ENCODE results near the gene PTPRT. TPM values are rescaled to one million over a fixed set of nuclear protein-coding genes. Genes with fewer than 3 reads are reported as not detected.

PTPRT gene
- total and polyA plus RNA-seq, 2 donors (not counting 1 experiment from before 2014, with no cell fraction given), result not detected

DNA sequence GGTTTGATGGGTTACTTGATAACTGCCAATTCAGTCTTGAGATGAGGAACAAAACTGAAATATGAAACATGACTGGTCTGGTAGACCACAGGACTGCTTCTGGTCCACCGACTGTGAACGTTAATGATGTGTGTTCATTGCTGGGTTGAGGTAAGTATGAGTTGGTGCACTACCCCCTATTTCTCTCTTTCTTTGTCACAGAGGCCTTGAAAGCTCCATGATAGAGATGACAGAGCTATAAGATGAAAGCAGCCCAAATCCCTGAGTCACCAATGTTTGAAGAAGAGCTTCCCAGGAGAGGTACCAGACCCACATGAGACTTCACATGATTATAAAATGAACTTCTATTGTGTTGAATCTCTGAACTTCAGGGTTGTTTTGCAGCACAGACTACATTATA, 555.5 kb downstream of the PTPRT start:
- Histone ChIP-seq H4K20me1 (ENCODE audit: control insufficient read depth, extremely low read depth, insufficient read depth, low read length) (no peaks in the 10 kb centered on the region), H3K4me2 (ENCODE audit: extremely low read depth, insufficient read depth, low read length) (no peak overlapping the region), H3K4me1 (ENCODE audit: control insufficient read depth, extremely low read depth, insufficient read depth, low read length) (no peaks in the 10 kb centered on the region), H3K9ac (ENCODE audit: insufficient read depth, low read length) (no peak overlapping the region), H3K27me3 (ENCODE audit: control insufficient read depth, insufficient read depth, low read length) (no peaks in the 10 kb centered on the region), H2AFZ (ENCODE audit: low read length) (no peak overlapping the region), H3K4me3 (replicated peaks in 1 of 4; ENCODE audit: control extremely low read depth in 1 of 4, insufficient read depth in 1 of 4, low read depth in 3 of 4, low read length in 4 of 4) (no peak overlapping the region), H3K79me2 (ENCODE audit: control insufficient read depth, insufficient read depth, low read length) (no peaks in the 10 kb centered on the region), H3K27ac (ENCODE audit: insufficient read depth, low read length) (no peak overlapping the region), H3K9me3 (ENCODE audit: control insufficient read depth, insufficient read depth, low read depth, low read length) (no peaks in the 10 kb centered on the region), H3K36me3 (ENCODE audit: control insufficient read depth, insufficient read depth, low read length) (no peaks in the 10 kb centered on the region)
- DNase-seq (ENCODE audit: low read depth in 2 of 2), result no peak
- TF ChIP-seq EZH2 (IDR thresholded peaks at IDR 0.05; ENCODE audit: low read length, missing control alignments) (no peak), CTCF (conservative IDR thresholded peaks at IDR 0.05 in 1 of 2, IDR thresholded peaks at IDR 0.05 in 1 of 2; ENCODE audit: low read depth in 1 of 2, low read length in 2 of 2) (no peak)

- Histone ChIP-seq H3K9me3 (ENCODE audit: control insufficient read depth, insufficient read depth, low read depth, low read length) (no peaks in the 10 kb centered on the region), H3K79me2 (ENCODE audit: control insufficient read depth, insufficient read depth, low read length) (no peaks in the 10 kb centered on the region), H3K27me3 (ENCODE audit: control insufficient read depth, insufficient read depth, low read length) (no peaks in the 10 kb centered on the region), H3K36me3 (ENCODE audit: control insufficient read depth, insufficient read depth, low read length) (no peaks in the 10 kb centered on the region), H3K4me1 (ENCODE audit: control insufficient read depth, extremely low read depth, insufficient read depth, low read length) (no peaks in the 10 kb centered on the region), H4K20me1 (ENCODE audit: control insufficient read depth, extremely low read depth, insufficient read depth, low read length) (no peaks in the 10 kb centered on the region), H3K4me3 (replicated peaks in 1 of 4; ENCODE audit: control extremely low read depth in 1 of 4, insufficient read depth in 1 of 4, low read depth in 3 of 4, low read length in 4 of 4) (no peak overlapping the region), H2AFZ (ENCODE audit: low read length) (no peak overlapping the region), H3K9ac (ENCODE audit: insufficient read depth, low read length) (no peak overlapping the region), H3K4me2 (ENCODE audit: extremely low read depth, insufficient read depth, low read length) (no peak overlapping the region), H3K27ac (ENCODE audit: insufficient read depth, low read length) (no peak overlapping the region)
- no peak for DNase-seq (ENCODE audit: low read depth in 2 of 2)
- TF ChIP-seq EZH2 (IDR thresholded peaks at IDR 0.05; ENCODE audit: low read length, missing control alignments) (no peak), CTCF (conservative IDR thresholded peaks at IDR 0.05 in 1 of 2, IDR thresholded peaks at IDR 0.05 in 1 of 2; ENCODE audit: low read depth in 1 of 2, low read length in 2 of 2) (no peak)
Observed at GRCh38 chr20:42628683-42629082, 561.0 kb downstream of the PTPRT start.

- H3K9me3 ChIP-seq (ENCODE audit: control insufficient read depth, insufficient read depth, low read depth, low read length), result no peaks in the 10 kb centered on the region
- no peak for DNase-seq (ENCODE audit: low read depth in 2 of 2)
- no peaks in the 10 kb centered on the region for H3K27me3 ChIP-seq (ENCODE audit: control insufficient read depth, insufficient read depth, low read length)
- no peaks in the 10 kb centered on the region for H4K20me1 ChIP-seq (ENCODE audit: control insufficient read depth, extremely low read depth, insufficient read depth, low read length)
- no peak overlapping the region for H3K4me2 ChIP-seq (ENCODE audit: extremely low read depth, insufficient read depth, low read length)
- H3K79me2 ChIP-seq (ENCODE audit: control insufficient read depth, insufficient read depth, low read length), result no peaks in the 10 kb centered on the region
- no peak overlapping the region for H3K27ac ChIP-seq (ENCODE audit: insufficient read depth, low read length)
- no peak overlapping the region for H3K9ac ChIP-seq (ENCODE audit: insufficient read depth, low read length)
- TF ChIP-seq CTCF (conservative IDR thresholded peaks at IDR 0.05 in 1 of 2, IDR thresholded peaks at IDR 0.05 in 1 of 2; ENCODE audit: low read depth in 1 of 2, low read length in 2 of 2), result no peak
- no peak for TF ChIP-seq EZH2 (IDR thresholded peaks at IDR 0.05; ENCODE audit: low read length, missing control alignments)
- no peaks in the 10 kb centered on the region for H3K4me1 ChIP-seq (ENCODE audit: control insufficient read depth, extremely low read depth, insufficient read depth, low read length)
- H3K36me3 ChIP-seq (ENCODE audit: control insufficient read depth, insufficient read depth, low read length), result no peaks in the 10 kb centered on the region
- H3K4me3 ChIP-seq (replicated peaks in 1 of 4; ENCODE audit: control extremely low read depth in 1 of 4, insufficient read depth in 1 of 4, low read depth in 3 of 4, low read length in 4 of 4), result no peak overlapping the region
- H2AFZ ChIP-seq (ENCODE audit: low read length), result no peak overlapping the region
Observed at GRCh38 chr20:42613076-42613475, 576.6 kb downstream of the PTPRT start.
